Peyer's patch (tissue), 4 donors: ENCODE measurements around the gene EFTUD2.

Source experiments
- CTCF ChIP-seq, 6 experiments: fragments of 450-650 bp in 4 of 6; fragments of 200-600 bp in 2 of 6; sonication (generic) in 1 of 6; IDR thresholded peaks; one replicate each; pipeline ENCODE4 v1.5.1; 2017 to 2019; ENCODE audit warnings: antibody characterized with exemption in 6 of 6, mild to moderate bottlenecking in 3 of 6, moderate library complexity in 1 of 6
- POLR2A ChIP-seq, 2 donors: fragments of 450-650 bp; IDR thresholded peaks; one replicate each; pipeline ENCODE4 v1.5.1; 2017; ENCODE audit warnings: antibody characterized with exemption in 2 of 2, mild to moderate bottlenecking in 2 of 2, moderate library complexity in 2 of 2

GRCh38 chr17:44933824-44934744 is 34.8 kb upstream of the EFTUD2 start:
- TF ChIP-seq CTCF (IDR thresholded peaks at IDR 0.05): no peak
- no peak for TF ChIP-seq POLR2A (IDR thresholded peaks at IDR 0.05)
